ENCODE results near the gene CEBPA.

Gene CEBPA

GRCh38 chr19:33274663-33275558 lies 27.4 kb downstream of the CEBPA start:
- peak overlapping the region; percentile 88 for H3K27ac ChIP-seq (replicated peaks)

GRCh38 chr19:33273881-33274662 lies 28.3 kb downstream of the CEBPA start:
- peak; percentile 44; the same call in 1 of the 2 replicates for TF ChIP-seq SPI1 (IDR thresholded peaks at IDR 0.05; ENCODE audit: borderline replicate concordance, low read depth)
- TF ChIP-seq REST (IDR thresholded peaks at IDR 0.05; ENCODE audit: insufficient replicate concordance, low read depth): no peak
- peak; percentile 79; the same call in 1 of the 2 replicates for TF ChIP-seq POLR2AphosphoS5 (IDR thresholded peaks at IDR 0.05; ENCODE audit: low read depth)
- no peak for TF ChIP-seq CTCF (IDR thresholded peaks at IDR 0.05; ENCODE audit: insufficient read depth, low read length)
- no peak for TF ChIP-seq GABPA (IDR thresholded peaks at IDR 0.05; ENCODE audit: low read depth)
- H3K27ac ChIP-seq (replicated peaks): peak overlapping the region; percentile 88
- DNase-seq (ENCODE audit: low read depth in 1 of 2, low spot score in 1 of 2): peak; percentile 91 to 94
- H3K4me3 ChIP-seq (replicated peaks; ENCODE audit: insufficient read depth, low read length): 0 out of 2 replicates have a peak overlapping the region, but pooled peaks have one; percentile 17
- no peaks in the 10 kb centered on the region for H3K27me3 ChIP-seq (ENCODE audit: insufficient read depth, poor library complexity, severe bottlenecking)

More at GRCh38 chr19:33274663-33275558, 27.4 kb downstream of the CEBPA start:
- Histone ChIP-seq H3K27me3 (ENCODE audit: insufficient read depth, poor library complexity, severe bottlenecking) (no peaks in the 10 kb centered on the region), H3K4me3 (replicated peaks; ENCODE audit: insufficient read depth, low read length) (no peak overlapping the region)
- no peak for TF ChIP-seq REST (IDR thresholded peaks at IDR 0.05; ENCODE audit: insufficient replicate concordance, low read depth)
- no peak for TF ChIP-seq CTCF (IDR thresholded peaks at IDR 0.05; ENCODE audit: insufficient read depth, low read length)
- TF ChIP-seq GABPA (IDR thresholded peaks at IDR 0.05; ENCODE audit: low read depth): no peak
- TF ChIP-seq SPI1 (IDR thresholded peaks at IDR 0.05; ENCODE audit: borderline replicate concordance, low read depth): no peak
- TF ChIP-seq POLR2AphosphoS5 (IDR thresholded peaks at IDR 0.05; ENCODE audit: low read depth): no peak
- no peak for DNase-seq (ENCODE audit: low read depth in 1 of 2, low spot score in 1 of 2)

- DNase-seq (ENCODE audit: low read depth in 1 of 2, low spot score in 1 of 2): peak in 1 of 2 experiments; percentile 43
- Histone ChIP-seq H3K27ac (replicated peaks) (peak overlapping the region; percentile 88), H3K27me3 (ENCODE audit: insufficient read depth, poor library complexity, severe bottlenecking) (no peaks in the 10 kb centered on the region), H3K4me3 (replicated peaks; ENCODE audit: insufficient read depth, low read length) (0 out of 2 replicates have a peak overlapping the region, but pooled peaks have one; percentile 17)
- TF ChIP-seq GABPA (IDR thresholded peaks at IDR 0.05; ENCODE audit: low read depth) (no peak), CTCF (IDR thresholded peaks at IDR 0.05; ENCODE audit: insufficient read depth, low read length) (no peak), POLR2AphosphoS5 (IDR thresholded peaks at IDR 0.05; ENCODE audit: low read depth) (no peak), REST (IDR thresholded peaks at IDR 0.05; ENCODE audit: insufficient replicate concordance, low read depth) (no peak), SPI1 (IDR thresholded peaks at IDR 0.05; ENCODE audit: borderline replicate concordance, low read depth) (no peak)
Measured at GRCh38 chr19:33273065-33273736, 29.1 kb downstream of the CEBPA start.

Data from HL-60 (cell line).